A549 (cell line): ENCODE data around the gene GSTA2. TPM values are rescaled to one million over a fixed set of nuclear protein-coding genes. Genes with fewer than 3 reads are reported as not detected.

Source experiments
- ATAC-seq, 2 experiments: fragments of 200-7000 bp in 1 of 2; fragments of >200 bp in 1 of 2; cut with Nextera tagmentation in 1 of 2; cut with Tn5 transposase in 1 of 2; 3 replicates each; pipeline versions ENCODE4 v1.8.0 to v1.9.1; 2018 to 2020; ENCODE audit warnings: mild to moderate bottlenecking in 1 of 2, moderate library complexity in 1 of 2
- CTCF ChIA-PET: fragments of 300-600 bp; sonication (Branson Sonifier 250); formaldehyde crosslinking; extraction: SDS; loops from one replicate; lab custom pipeline; 2021; ENCODE audit warnings: antibody characterized with exemption, inconsistent platforms; lab: Yijun Ruan, JAX
- POLR2A ChIA-PET: fragments of 350-600 bp; formaldehyde crosslinking; extraction: SDS; loops from one replicate; lab custom pipeline; 2021; ENCODE audit warnings: antibody characterized with exemption, inconsistent platforms; lab: Yijun Ruan, JAX
- DNase-seq, 2 experiments: peaks; one replicate each; pipeline versions ENCODE4 v3.0.0 to v3.0.0-alpha.2; 2011 to 2016; ENCODE audit warnings: low read depth in 1 of 2, low spot score in 1 of 2
- FAIRE-seq: peaks from 2 replicates; lab custom pipeline; 2011; peaks lifted over from hg19 to GRCh38; lab: Jason Lieb, UNC
- H3K27ac ChIP-seq, 2 experiments: fragments of >200 bp; sonication (Bioruptor Twin); formaldehyde crosslinking; 3 replicates each; pipeline ENCODE4 v1.5.1; 2016 to 2017
- H3K4me1 ChIP-seq: fragments of >200 bp; sonication (Bioruptor Twin); formaldehyde crosslinking; 3 replicates; pipeline ENCODE4 v1.6.1; 2016
- H3K4me2 ChIP-seq: fragments of >200 bp; sonication (Bioruptor Twin); formaldehyde crosslinking; 3 replicates; pipeline ENCODE4 v1.6.1; 2016
- H3K4me3 ChIP-seq: fragments of >200 bp; sonication (Bioruptor Twin); formaldehyde crosslinking; 3 replicates; pipeline ENCODE4 v1.5.1; 2016
- H3K9me3 ChIP-seq: fragments of >200 bp; sonication (Bioruptor Twin); formaldehyde crosslinking; 3 replicates; pipeline ENCODE4 v1.6.1; 2016
- ATOH8 ChIP-seq: fragments of 250-450 bp; sonication (Bioruptor Pico); IDR thresholded peaks from 2 replicates; pipeline ENCODE4 v1.5.0; 2020; ENCODE audit warnings: low read depth, mild to moderate bottlenecking, moderate library complexity
- CBX2 ChIP-seq: fragments of 200-600 bp; sonication (generic); IDR thresholded peaks from 2 replicates; pipeline ENCODE4 v1.6.1; 2016; ENCODE audit warnings: low read depth, mild to moderate bottlenecking, borderline replicate concordance
- CHD4 ChIP-seq: fragments of 200-600 bp; sonication (generic); IDR thresholded peaks from 2 replicates; pipeline ENCODE4 v1.6.1; 2016; ENCODE audit warnings: antibody characterized with exemption, mild to moderate bottlenecking, borderline replicate concordance
- CTCF ChIP-seq: fragments of >200 bp; sonication (Bioruptor Twin); formaldehyde crosslinking; IDR thresholded peaks from 3 replicates; pipeline ENCODE4 v1.5.1; 2016
- EHF ChIP-seq: fragments of 250-450 bp; sonication (Bioruptor Pico); IDR thresholded peaks from 2 replicates; pipeline ENCODE4 v1.5.0; 2020; ENCODE audit warnings: mild to moderate bottlenecking
- ESRRA ChIP-seq: fragments of 150-350 bp; IDR thresholded peaks from 2 replicates; pipeline ENCODE4 v1.6.1; 2014; ENCODE audit warnings: mild to moderate bottlenecking, low read length, borderline replicate concordance
- HDAC2 ChIP-seq: fragments of 200-600 bp; sonication (generic); IDR thresholded peaks from 2 replicates; pipeline ENCODE4 v1.6.1; 2016
- HOXA7 ChIP-seq: fragments of 250-450 bp; sonication (Bioruptor Pico); IDR thresholded peaks from 2 replicates; pipeline ENCODE4 v1.5.0; 2020; ENCODE audit warnings: mild to moderate bottlenecking, moderate library complexity
- JUNB ChIP-seq: fragments of >200 bp; sonication (Bioruptor Twin); formaldehyde crosslinking; IDR thresholded peaks from 2 replicates; pipeline ENCODE4 v1.6.1; 2016
- MYC ChIP-seq: IDR thresholded peaks from 2 replicates; pipeline ENCODE4 v1.6.1; 2012; ENCODE audit warnings: mild to moderate bottlenecking, inconsistent platforms, low read length, improper control_type of control experiment, borderline replicate concordance
- RCOR1 ChIP-seq: fragments of 150-350 bp; IDR thresholded peaks from 2 replicates; pipeline ENCODE4 v1.6.1; 2014; ENCODE audit warnings: antibody characterized with exemption, low read length, low read depth
- RNF2 ChIP-seq: fragments of 200-600 bp; sonication (generic); IDR thresholded peaks from 2 replicates; pipeline ENCODE4 v1.6.1; 2016; ENCODE audit warnings: low read depth, mild to moderate bottlenecking, antibody characterized with exemption, moderate library complexity, borderline replicate concordance
- SREBF2 ChIP-seq: fragments of 450-650 bp; IDR thresholded peaks from 2 replicates; pipeline ENCODE4 v1.6.1; 2014; ENCODE audit warnings: mild to moderate bottlenecking, moderate library complexity
- ZFP36 ChIP-seq: fragments of 450-650 bp; IDR thresholded peaks from 2 replicates; pipeline ENCODE4 v1.6.1; 2014; ENCODE audit warnings: borderline replicate concordance; ENCODE audit not compliant: partially characterized antibody
- ZSCAN20 ChIP-seq: fragments of 250-450 bp; sonication (Bioruptor Pico); IDR thresholded peaks from 2 replicates; pipeline ENCODE4 v1.8.0; 2022; ENCODE audit warnings: mild to moderate bottlenecking, moderate library complexity
- WGBS: methylation state at CpG from one replicate; pipeline ENCODE4 v1.1.6; 2017; ENCODE audit errors: missing lambda C conversion rate; 5-methylcytosine and 5-hydroxymethylcytosine counted together
- polyA plus RNA-seq, 4 experiments: library from polyadenylated mRNA; depleted of rRNA in 3 of 4; stranded (reverse); fragments of >200 nt; fragmentation: RNase III in 1 of 4; extraction: RNeasy Plus Mini Kit Qiagen cat#74134 plus additional on column Dnase treatment in 1 of 4; gene quantifications; 2 replicates in 3 of 4; 3 replicates in 1 of 4; pipeline ENCODE4 v1.2.3, GENCODE V29; 2011 to 2017
- TF ChIP-seq, protein P1 (sequence below): fragments of 200-600 bp; sonication (generic); IDR thresholded peaks from 2 replicates; pipeline ENCODE4 v1.6.1; 2016; ENCODE audit warnings: antibody characterized with exemption, mild to moderate bottlenecking, moderate library complexity
- TF ChIP-seq, protein P2 (sequence below): fragments of >200 bp; sonication (Bioruptor Twin); formaldehyde crosslinking; IDR thresholded peaks from 2 replicates; pipeline ENCODE4 v1.6.1; 2016

Gene GSTA2
- polyA plus RNA-seq, 2 of the 4 experiments (the other 2 are of a cell fraction) = 0.10 to 0.68 TPM

DNA sequence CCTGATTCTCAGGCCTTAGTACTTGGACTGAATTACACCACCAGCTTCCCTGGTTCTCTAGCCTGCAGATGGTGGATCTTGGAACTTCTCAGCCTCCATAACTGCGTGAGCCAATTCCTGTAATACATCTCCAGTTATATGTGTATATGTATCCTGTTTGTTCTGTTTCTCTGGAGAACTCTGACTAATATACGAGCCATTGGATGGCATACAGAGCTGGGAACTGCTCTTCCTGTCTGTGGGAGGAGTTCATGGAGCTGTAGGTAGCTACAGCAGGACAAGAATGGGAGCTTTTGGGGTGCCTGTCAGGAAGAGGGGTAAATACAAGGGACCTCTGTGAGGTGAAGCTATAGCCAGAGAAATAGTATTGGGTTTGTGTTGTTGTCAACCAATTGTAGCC is 51.1 kb downstream of the GSTA2 start:
- Histone ChIP-seq H3K4me3 (no peak overlapping the region), H3K27ac (no peak overlapping the region), H3K4me1 (no peaks in the 10 kb centered on the region), H3K4me2 (no peak overlapping the region), H3K9me3 (no peaks in the 10 kb centered on the region)
- no peak for FAIRE-seq
- ChIA-PET POLR2A (no interaction called here), CTCF (interaction anchor here (1.4 kb wide), 1 partner anchor 9 kb away, joined by 3 read pairs; no protein-coding TSS in a partner anchor)
- ATAC-seq = no peak
- WGBS = 42% methylated on average over 2 of the region's 2 CpGs
- TF ChIP-seq ATOH8 (CRISPR knock-in tag) (no peak), CBX2 (no peak), ESRRA (no peak), MYC (no peak), EHF (CRISPR knock-in tag) (no peak), CTCF (no peak), RNF2 (no peak), ZSCAN20 (CRISPR knock-in tag) (no peak)
- TF ChIP-seq, protein P1, sequence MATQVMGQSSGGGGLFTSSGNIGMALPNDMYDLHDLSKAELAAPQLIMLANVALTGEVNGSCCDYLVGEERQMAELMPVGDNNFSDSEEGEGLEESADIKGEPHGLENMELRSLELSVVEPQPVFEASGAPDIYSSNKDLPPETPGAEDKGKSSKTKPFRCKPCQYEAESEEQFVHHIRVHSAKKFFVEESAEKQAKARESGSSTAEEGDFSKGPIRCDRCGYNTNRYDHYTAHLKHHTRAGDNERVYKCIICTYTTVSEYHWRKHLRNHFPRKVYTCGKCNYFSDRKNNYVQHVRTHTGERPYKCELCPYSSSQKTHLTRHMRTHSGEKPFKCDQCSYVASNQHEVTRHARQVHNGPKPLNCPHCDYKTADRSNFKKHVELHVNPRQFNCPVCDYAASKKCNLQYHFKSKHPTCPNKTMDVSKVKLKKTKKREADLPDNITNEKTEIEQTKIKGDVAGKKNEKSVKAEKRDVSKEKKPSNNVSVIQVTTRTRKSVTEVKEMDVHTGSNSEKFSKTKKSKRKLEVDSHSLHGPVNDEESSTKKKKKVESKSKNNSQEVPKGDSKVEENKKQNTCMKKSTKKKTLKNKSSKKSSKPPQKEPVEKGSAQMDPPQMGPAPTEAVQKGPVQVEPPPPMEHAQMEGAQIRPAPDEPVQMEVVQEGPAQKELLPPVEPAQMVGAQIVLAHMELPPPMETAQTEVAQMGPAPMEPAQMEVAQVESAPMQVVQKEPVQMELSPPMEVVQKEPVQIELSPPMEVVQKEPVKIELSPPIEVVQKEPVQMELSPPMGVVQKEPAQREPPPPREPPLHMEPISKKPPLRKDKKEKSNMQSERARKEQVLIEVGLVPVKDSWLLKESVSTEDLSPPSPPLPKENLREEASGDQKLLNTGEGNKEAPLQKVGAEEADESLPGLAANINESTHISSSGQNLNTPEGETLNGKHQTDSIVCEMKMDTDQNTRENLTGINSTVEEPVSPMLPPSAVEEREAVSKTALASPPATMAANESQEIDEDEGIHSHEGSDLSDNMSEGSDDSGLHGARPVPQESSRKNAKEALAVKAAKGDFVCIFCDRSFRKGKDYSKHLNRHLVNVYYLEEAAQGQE = no peak
- DNase-seq = no peak

GRCh38 chr6:52707963-52708680 is 55.2 kb downstream of the GSTA2 start:
- no peak for ATAC-seq
- WGBS = 71% methylated on average over 3 of the region's 3 CpGs
- no peak overlapping the region for H3K27ac ChIP-seq
- no peak for FAIRE-seq
- ChIA-PET POLR2A (no interaction called here), CTCF (interaction anchor here (0.8 to 1.3 kb wide), 2 partner anchors 12 to 15 kb away, joined by 3 read pairs; no protein-coding TSS in a partner anchor)
- H3K9me3 ChIP-seq = no peaks in the 10 kb centered on the region
- DNase-seq = no peak
- no peak overlapping the region for H3K4me3 ChIP-seq
- no peak overlapping the region for H3K4me2 ChIP-seq
- no peaks in the 10 kb centered on the region for H3K4me1 ChIP-seq
- TF ChIP-seq ZFP36 (no peak), HDAC2 (no peak), JUNB (no peak), CHD4 (no peak), SREBF2 (no peak), RCOR1 (no peak), HOXA7 (CRISPR knock-in tag) (no peak)
- TF ChIP-seq, protein P1 = no peak
- TF ChIP-seq, protein P2, sequence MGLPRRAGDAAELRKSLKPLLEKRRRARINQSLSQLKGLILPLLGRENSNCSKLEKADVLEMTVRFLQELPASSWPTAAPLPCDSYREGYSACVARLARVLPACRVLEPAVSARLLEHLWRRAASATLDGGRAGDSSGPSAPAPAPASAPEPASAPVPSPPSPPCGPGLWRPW = no peak
- TF ChIP-seq, all 56 proteins: peak for 0
